Measurements from ENCODE around the gene NUP93. TPM values are rescaled to one million over a fixed set of nuclear protein-coding genes. Genes with fewer than 3 reads are reported as not detected.

Gene NUP93
- total RNA-seq, 1 experiment from 2014 or later: 165 TPM

- H2BK5ac ChIP-seq (ENCODE audit: insufficient read length, low read length): no peak overlapping the region
- H2BK12ac ChIP-seq (ENCODE audit: insufficient read length, low read depth, low read length): no peak overlapping the region
- H3K23me2 ChIP-seq (ENCODE audit: insufficient read length, low read depth, low read length, poor library complexity, severe bottlenecking): no peaks in the 10 kb centered on the region
- H3K27ac Mint-ChIP-seq: no peak overlapping the region
- no peak overlapping the region for H4K91ac ChIP-seq (ENCODE audit: insufficient read length, low read depth, low read length)
- peaks cover 17 to 21% of the 10 kb centered on the region in 2 experiments for H3K4me1 Mint-ChIP-seq
- no peak overlapping the region for H2BK120ac ChIP-seq (ENCODE audit: low read depth, low read length, poor library complexity, severe bottlenecking)
- peaks cover 0 to 1% (median 0%) of the 10 kb centered on the region in 3 experiments; a peak in 1 of 7 replicates for H3K36me3 Mint-ChIP-seq (ENCODE audit: insufficient read depth in 1 of 3, low read depth in 3 of 3)
- H2AK5ac ChIP-seq (ENCODE audit: insufficient read length, low read length): no peak overlapping the region
- WGBS (ENCODE audit: extremely low coverage, insufficient read length, low lambda C conversion rate): no CpG with 5 or more reads among the region's 11 CpGs
- H3K27ac ChIP-seq (ENCODE audit: insufficient read length, low read depth, low read length): no peak overlapping the region
- H2AFZ ChIP-seq (ENCODE audit: low read length): no peak overlapping the region
- H3K4ac ChIP-seq (ENCODE audit: low read depth, low read length): no peak overlapping the region
- H3K4me3 Mint-ChIP-seq: no peak overlapping the region
- no peaks in the 10 kb centered on the region for H3K9me3 ChIP-seq (ENCODE audit: control insufficient read depth, low read depth, low read length)
- no peak for TF ChIP-seq CTCF (conservative IDR thresholded peaks at IDR 0.05)
- H3K4me1 ChIP-seq (ENCODE audit: insufficient read depth, low read length): 0 out of 2 replicates have a peak, but pooled peaks cover 2% of the 10 kb centered on the region
- H3K14ac ChIP-seq (ENCODE audit: insufficient read depth, low read length): no peak overlapping the region
- H3K27me3 ChIP-seq (ENCODE audit: insufficient read depth, low read length): no peaks in the 10 kb centered on the region
- H3K18ac ChIP-seq (ENCODE audit: insufficient read length, low read depth, low read length): no peak overlapping the region
- no peak for DNase-seq
- H2BK20ac ChIP-seq (ENCODE audit: low read depth, low read length, poor library complexity, severe bottlenecking): no peak overlapping the region
- no peaks in the 10 kb centered on the region for H3K79me2 ChIP-seq (ENCODE audit: insufficient read depth, low read length)
- H2BK15ac ChIP-seq (ENCODE audit: low read depth, low read length): no peak overlapping the region
- no peaks in the 10 kb centered on the region; a peak in 1 of 5 replicates for H3K9me3 Mint-ChIP-seq
- H3K56ac ChIP-seq (ENCODE audit: insufficient read length, low read depth, low read length): no peak overlapping the region
- no peaks in the 10 kb centered on the region; the same call in none of the 2 replicates for H3K27me3 Mint-ChIP-seq (ENCODE audit: low read depth)
- H4K20me1 ChIP-seq (ENCODE audit: control insufficient read depth, insufficient read depth, insufficient read length): no peaks in the 10 kb centered on the region
- no peak overlapping the region for H4K5ac ChIP-seq (ENCODE audit: insufficient read length, low read depth, low read length)
- no peak overlapping the region for H3K9ac ChIP-seq (ENCODE audit: extremely low read depth, insufficient read length, low read length)
- H3K23ac ChIP-seq (ENCODE audit: insufficient read length, low read depth, low read length): no peak overlapping the region
- no peaks in the 10 kb centered on the region for H3K79me1 ChIP-seq (ENCODE audit: insufficient read depth, low read depth, low read length, poor library complexity, severe bottlenecking)
- no peak overlapping the region for H3T11ph ChIP-seq (ENCODE audit: low read length)
- H3K4me2 ChIP-seq (ENCODE audit: insufficient read depth, insufficient read length, low read length): no peak overlapping the region
- no peak overlapping the region for H4K8ac ChIP-seq (replicated peaks; ENCODE audit: insufficient read length, low read depth, low read length)
Measured at GRCh38 chr16:56852968-56853367, 123.0 kb downstream of the NUP93 start.

Measured in H9 (cell line).